NCI-H2227 (cell line): ENCODE measurements around the gene INPP5A.

ENCODE experiments used
- DNase-seq: peaks from one replicate; lab custom pipeline; 2025; ENCODE audit not compliant: unreplicated experiment; lab: John Stamatoyannopoulos, UW

Gene INPP5A

GRCh38 chr10:132578287-132578951, 40.8 kb downstream of the INPP5A start:
- DNase-seq = no peak

GRCh38 chr10:132579027-132579859, 41.7 kb downstream of the INPP5A start:
- peak; percentile 22 for DNase-seq

DNA sequence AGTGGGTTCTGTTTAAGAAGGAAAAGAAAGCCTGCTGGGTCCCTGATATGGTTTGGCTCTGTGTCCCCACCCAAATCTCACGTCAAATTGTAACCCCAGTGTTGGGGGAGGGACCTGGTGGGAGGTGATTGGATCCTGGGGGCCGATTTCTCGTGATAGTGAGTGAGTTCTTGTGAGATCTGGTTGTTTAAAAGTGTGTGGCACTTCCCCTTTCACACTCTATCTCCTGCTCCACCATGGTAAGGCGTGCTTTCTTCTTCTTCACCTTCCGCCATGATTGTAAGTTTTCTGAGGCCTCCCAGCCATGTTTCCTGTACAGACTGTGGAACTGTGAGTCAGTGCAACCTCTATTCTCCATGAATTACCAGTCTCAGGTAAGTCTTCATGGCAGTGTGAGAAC, 42.6 kb downstream of the INPP5A start:
- DNase-seq = no peak

- no peak for DNase-seq
Observed at GRCh38 chr10:132580617-132581016, 43.0 kb downstream of the INPP5A start.

GRCh38 chr10:132582137-132582536, 44.5 kb downstream of the INPP5A start:
- no peak for DNase-seq

- DNase-seq = no peak
Observed at GRCh38 chr10:132582771-132583170, 45.2 kb downstream of the INPP5A start.

- DNase-seq = no peak
Observed at GRCh38 chr10:132583456-132583855, 45.9 kb downstream of the INPP5A start.

DNA sequence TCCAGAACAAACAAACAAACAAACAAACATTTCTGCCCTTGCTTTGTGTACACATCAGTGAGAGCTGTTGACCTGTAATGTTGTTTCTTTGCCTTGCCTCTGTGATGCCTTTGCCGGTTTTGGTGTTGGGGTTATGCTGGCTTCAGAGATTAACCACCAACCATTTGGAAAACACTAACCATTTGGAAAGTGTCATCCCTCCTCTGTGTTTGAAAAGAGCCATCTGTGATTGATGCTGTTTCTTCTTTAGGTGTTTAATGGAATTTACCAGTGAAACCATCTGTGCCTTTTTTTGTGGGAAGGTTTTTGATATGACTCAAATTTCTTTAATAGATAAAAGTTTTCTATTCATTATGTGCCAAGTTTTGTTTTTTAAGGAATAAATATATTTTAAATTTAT, 46.5 kb downstream of the INPP5A start:
- DNase-seq = no peak

DNA sequence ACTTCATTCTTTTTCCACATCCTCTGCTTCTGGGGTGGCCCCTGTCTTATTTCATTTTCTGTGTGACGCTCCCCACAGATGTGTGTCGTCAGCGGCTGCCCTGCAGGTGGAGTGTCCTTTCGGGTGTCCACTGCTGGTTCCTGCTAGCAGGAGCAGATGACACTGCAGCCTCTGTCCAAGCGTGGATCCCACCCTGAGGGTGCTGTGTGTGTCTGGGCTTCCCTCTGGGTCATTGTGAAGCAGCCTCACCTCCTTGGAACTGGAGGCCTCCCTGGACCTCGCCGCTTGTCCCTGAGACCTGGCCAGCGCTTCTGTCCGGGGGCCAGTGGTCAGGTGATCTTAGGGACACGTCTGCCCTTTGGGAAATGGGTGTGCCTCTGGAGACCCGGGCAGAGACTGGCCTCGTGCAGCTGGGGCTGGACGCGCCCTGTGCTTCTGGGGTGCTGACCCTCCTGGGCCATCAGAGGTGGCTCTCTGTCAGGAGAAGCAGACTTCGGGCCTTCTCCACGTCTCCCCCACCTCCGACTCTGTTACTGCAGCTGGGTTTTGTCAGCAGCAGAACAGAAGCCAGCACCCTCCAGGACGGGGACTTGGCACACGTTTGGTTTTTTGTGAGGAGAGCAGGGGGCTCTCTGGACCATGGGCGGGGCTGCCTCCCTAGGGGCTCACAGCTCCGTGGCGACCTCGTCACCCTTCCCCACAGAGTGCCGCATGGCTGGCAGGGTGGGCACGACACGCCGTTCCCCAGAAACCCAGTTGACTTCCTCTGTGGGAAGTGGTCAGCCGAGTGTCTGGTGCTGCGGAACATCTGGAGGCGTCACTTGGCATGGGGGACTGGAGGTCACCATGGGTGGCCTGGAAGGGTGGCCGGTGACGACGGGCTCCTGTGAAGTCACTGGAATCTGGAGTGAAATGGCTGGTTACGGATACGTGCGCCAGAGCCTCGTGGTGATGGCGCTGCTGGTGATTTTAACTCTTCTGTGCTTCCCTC, 48.4 kb downstream of the INPP5A start:
- no peak for DNase-seq

DNA sequence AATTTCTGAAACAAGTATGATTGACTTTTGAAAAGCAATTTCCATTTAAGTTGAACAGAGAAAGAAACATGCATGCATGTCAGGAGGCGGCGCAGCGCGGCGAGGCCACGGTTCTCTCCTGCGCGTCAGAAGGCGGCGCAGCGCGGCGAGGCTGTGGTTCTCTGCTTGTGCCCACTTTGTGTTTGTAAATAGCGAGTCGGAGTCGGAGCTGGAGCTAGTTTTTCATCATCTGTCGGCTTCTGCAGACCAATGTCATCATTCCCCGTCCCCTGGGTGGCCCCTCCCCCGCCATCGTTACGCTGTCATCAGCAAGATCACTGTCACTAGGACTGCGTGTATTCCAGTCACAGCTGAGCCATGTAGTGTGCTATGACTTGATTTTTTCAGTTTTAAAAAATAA, 49.2 kb downstream of the INPP5A start:
- DNase-seq = no peak

- no peak for DNase-seq
Observed at GRCh38 chr10:132587175-132587574, 49.6 kb downstream of the INPP5A start.

DNA sequence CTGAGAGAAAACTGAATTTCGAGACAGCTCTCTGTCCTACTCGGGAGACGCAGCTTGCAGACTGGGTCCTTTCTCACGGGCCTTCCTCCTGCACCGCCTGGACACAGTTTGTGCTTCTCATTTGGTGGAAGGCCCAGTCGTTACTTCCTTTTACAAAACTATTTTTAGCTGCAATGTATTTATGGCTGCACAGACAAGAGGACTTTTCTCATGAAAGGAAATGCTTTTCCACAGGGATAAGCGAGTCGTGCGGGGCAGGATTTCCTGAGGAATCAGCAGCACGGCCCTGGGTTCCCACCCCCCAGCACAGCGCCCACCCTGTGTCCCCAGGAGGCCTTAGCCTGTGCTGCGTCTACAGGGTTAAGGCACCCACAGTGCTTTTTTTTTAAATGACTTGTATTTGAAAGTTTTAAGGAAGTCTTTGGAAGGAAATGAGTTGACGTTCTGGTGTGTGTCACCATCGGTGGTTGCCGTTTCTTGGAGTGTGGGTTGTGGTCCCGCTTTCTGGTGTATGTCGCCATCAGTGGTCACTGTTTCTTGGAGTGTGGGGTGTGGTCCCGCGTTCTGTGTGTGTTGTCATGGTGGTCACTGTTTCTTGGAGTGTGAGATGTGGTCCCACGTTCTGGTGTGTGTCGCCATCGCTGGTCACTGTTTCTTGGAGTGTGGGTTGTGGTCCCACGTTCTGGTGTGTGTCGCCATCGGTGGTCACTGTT, 50.9 kb downstream of the INPP5A start:
- DNase-seq = no peak

DNA sequence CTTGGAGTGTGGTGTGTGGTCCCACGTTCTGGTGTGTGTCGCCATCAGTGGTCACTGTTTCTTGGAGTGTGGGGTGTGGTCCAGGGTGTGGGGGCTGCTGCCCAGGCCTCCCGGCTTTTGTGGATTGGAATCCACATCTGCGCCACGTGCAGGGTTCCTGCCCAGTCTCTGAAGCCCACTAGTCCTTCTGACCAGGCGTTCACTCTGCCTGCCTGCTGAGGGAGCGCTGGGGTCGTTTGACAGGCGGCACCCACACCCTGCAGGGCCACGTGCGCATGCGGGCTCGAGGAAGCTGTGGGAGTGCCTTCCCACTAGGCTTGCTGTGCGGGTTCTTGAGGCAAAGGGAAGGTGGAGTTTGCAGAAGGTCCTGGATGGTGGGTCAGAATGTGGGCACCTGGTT, 51.4 kb downstream of the INPP5A start:
- DNase-seq = no peak

- no peak for DNase-seq
Observed at GRCh38 chr10:132589681-132590080, 52.1 kb downstream of the INPP5A start.

GRCh38 chr10:132590094-132590751, 52.6 kb downstream of the INPP5A start:
- no peak for DNase-seq

- no peak for DNase-seq
Observed at GRCh38 chr10:132590752-132591121, 53.1 kb downstream of the INPP5A start.

- no peak for DNase-seq
Observed at GRCh38 chr10:132591166-132591971, 53.8 kb downstream of the INPP5A start.

GRCh38 chr10:132592790-132593383, 55.3 kb downstream of the INPP5A start:
- no peak for DNase-seq

- no peak for DNase-seq
Observed at GRCh38 chr10:132593389-132593788, 55.8 kb downstream of the INPP5A start.
